IMR-90 (cell line): Measurements from ENCODE around the gene PLCH2.

Experiments
- CTCF ChIP-seq: conservative IDR thresholded peaks from 2 replicates; pipeline ENCODE4 v1.5.1; 2012; ENCODE audit warnings: mild to moderate bottlenecking, low read depth, low read length, improper control_type of control experiment
- FOS ChIP-seq: fragments of 150-350 bp; IDR thresholded peaks from 2 replicates; pipeline ENCODE4 v1.6.1; 2016; ENCODE audit warnings: low read depth, low read length
- MAFK ChIP-seq: IDR thresholded peaks from 2 replicates; pipeline ENCODE4 v1.6.1; 2012; ENCODE audit warnings: low read depth, low read length, improper control_type of control experiment
- MXI1 ChIP-seq: IDR thresholded peaks from 2 replicates; pipeline ENCODE4 v1.6.1; 2012; ENCODE audit warnings: low read depth, mild to moderate bottlenecking, low read length, moderate library complexity, borderline replicate concordance
- RAD21 ChIP-seq: IDR thresholded peaks from 2 replicates; pipeline ENCODE4 v1.6.1; 2012; ENCODE audit warnings: low read length, improper control_type of control experiment

- TF ChIP-seq CTCF = no peak
- TF ChIP-seq MXI1 = no peak
- no peak for TF ChIP-seq FOS
- TF ChIP-seq MAFK = no peak
- no peak for TF ChIP-seq RAD21
Observed at GRCh38 chr1:2471159-2471471, 5.0 kb upstream of the PLCH2 start.
